NOMO-1 (cell line): ENCODE results near the gene SEMA6B.

ENCODE experiments used
- DNase-seq, 2 experiments: peaks; one replicate each; lab custom pipeline; 2025; ENCODE audit not compliant: unreplicated experiment in 2 of 2; lab: John Stamatoyannopoulos, UW

The SEMA6B gene

GRCh38 chr19:4512070-4512469, 47.4 kb downstream of the SEMA6B start:
- DNase-seq = no peak

- DNase-seq = no peak
These were observed 48.0 kb downstream of the SEMA6B start for GRCh38 chr19:4511300-4512054.

DNA sequence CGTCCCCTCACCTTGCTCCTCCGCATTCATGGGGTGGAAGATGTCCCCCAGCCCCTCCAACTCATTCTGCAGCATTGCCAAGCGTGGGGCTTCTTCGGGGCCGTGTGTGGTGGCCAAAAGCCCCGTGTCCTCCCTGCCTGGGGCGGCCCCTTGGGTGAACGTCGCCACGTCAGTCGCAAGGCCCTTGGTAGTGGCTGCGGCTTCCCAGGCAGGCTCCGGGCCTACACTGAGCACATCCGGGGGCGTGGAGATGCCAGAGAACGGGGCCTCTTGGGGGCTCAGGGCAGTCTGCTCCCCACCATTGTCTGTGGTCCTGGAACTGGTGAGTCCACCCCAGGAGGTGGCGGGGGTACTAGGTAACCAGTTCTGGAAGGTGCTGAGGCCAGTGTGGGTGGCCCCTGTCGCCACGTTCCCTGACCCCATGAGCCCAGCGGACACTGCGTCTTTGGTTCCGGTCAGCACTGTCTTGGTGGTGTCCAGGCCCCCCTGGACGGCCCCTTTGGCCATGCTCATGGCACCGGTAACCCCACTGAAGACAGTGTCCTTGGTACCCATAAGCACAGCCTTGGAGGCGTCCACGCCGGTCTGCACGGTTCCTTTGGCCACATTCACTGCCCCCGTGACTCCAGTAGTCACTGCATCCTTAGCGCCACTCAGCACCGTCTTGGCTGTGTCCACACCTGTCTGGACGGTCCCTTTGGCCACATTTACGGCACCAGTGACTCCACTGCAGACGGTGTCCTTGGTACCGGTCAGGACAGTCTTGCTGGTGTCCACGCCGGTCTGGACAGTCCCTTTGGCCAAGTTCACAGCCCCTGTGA, 48.8 kb downstream of the SEMA6B start:
- no peak for DNase-seq

GRCh38 chr19:4508698-4509097, 50.8 kb downstream of the SEMA6B start:
- no peak for DNase-seq

- DNase-seq = no peak
These were observed 51.7 kb downstream of the SEMA6B start for GRCh38 chr19:4507804-4508203.

GRCh38 chr19:4507150-4507452, 52.4 kb downstream of the SEMA6B start:
- DNase-seq = no peak

DNA sequence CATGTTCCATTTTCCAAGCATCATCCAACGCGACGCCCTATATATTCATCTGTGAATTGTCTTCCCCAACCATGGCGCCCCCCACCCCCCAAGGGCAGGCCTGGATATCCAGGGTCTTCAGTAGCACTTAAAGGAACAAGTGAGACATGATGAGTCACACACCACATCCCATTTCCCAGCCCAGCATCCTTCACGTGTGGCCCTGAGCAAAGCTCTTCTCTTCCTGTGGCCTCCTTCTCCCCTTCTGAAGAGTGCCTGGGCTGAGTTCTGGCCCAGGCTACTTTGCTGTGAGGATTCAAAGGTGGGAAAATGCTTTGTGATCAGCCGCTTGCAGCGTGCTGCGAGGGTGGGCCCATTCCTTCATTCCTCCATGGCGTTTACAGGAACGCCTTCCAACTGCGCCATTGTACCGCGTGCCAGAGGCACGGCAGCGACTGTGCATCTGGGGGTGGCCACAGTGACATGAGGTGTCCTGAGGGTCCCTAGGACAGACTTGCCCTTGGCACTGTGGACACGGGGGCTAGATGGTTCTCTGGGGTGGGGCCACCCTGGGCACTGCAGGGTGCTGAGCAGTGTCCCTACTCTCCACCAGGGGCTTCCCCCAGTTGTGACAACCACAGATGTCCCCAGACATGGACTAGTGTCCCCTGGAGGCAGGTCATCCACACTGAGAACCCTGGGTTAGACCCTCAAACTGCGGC, 52.9 kb downstream of the SEMA6B start:
- no peak for DNase-seq

- no peak for DNase-seq
These were observed 53.7 kb downstream of the SEMA6B start for GRCh38 chr19:4505570-4506448.

- DNase-seq = no peak
These were observed 54.5 kb downstream of the SEMA6B start for GRCh38 chr19:4504891-4505569.

DNA sequence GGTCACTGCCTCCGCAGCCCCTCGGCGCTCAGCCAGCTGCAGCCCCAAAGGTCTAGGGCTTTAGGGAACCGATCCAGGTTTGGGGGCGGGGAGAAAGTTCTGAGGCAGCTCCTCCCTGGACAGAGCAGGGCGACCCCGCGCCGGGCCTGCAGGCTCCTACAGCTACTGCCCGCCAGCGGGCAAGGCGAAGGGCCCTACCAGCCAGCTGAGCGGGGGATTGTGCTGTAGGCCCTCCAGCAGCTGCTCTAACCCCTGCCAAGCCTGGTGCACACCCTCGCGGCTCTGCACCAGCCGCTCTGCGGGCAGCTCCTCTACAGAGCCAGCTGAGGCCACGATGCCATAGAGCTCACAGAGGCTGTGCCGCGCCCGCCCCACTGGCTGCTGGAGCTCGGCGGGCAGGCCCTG, 55.2 kb downstream of the SEMA6B start:
- DNase-seq = no peak

- DNase-seq = no peak
These were observed 55.7 kb downstream of the SEMA6B start for GRCh38 chr19:4503825-4504170.

DNA sequence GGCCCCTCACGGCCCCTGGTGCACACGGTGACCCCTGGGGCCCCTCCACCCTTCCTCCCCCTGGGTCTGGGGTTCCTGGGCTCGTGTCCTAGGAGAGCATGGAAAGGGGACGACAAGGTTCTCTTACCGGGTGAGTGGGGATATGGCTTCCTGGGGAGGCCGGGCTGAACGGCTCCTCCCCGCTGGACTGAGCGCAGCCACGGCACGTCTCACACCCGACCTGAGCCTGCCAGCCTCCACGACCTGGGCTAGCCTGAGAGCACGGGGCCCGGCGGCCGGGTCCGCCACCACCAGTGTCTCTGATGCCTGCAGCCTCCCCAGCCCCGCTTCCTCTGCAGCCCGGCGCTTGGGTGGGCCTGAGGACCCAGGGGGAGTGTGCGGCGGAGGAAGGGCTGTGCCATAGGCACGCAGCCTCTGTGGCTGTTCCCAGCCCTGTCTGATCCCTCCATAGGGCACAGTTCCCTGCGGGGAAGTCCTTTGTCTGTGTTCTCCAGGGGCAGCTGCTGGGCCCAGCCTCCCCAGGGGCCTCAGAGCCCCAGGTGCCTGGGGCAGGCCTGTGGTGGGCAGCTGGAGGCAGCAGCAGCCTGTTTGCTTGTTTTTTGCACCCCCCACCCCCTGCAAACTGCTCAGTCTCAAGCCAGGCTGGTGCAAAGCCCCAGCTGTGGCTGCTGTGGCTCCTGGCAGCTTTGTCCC, 56.2 kb downstream of the SEMA6B start:
- DNase-seq = no peak

DNA sequence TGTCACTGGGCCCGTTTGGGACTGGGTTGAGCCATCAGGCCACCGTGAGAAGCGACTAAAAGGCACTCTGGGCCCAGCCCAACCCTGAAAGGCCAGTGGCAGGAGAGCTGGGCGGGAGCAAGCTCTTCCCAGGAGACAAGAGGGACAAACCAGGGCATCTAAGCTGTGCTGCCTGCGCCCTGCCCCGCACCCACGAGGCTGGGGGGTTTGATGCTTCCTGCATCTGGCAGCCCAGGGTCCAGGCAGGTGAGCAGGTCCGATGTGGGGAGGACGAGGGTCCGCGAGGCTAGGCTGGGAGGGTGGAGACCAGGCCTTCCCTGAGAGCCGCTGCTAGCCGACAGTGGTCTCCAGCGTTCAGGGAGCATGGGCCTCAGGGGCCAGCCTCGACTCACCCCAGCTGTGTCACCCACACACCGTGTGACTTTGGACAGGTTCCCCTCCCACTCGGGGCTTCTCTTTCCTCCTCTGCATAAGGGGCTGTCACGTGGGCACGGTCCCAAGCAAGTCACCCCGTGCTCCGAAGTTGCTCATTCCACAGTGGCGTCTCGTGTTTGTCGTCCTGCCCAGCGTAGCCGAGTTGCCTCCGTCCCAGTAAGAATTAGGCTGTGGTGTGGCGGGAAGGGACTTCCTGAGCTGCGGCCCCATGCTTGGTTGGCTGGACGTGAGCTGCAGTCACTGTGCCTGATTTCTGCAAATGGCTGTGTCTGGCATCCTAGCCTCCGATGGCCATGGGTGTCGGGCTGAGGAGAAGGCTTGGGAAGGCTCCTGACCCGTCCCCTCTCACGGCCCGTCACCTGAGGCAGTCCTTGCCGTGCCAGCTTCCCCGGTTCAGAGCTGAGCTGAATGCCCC, 57.0 kb downstream of the SEMA6B start:
- DNase-seq = no peak

DNA sequence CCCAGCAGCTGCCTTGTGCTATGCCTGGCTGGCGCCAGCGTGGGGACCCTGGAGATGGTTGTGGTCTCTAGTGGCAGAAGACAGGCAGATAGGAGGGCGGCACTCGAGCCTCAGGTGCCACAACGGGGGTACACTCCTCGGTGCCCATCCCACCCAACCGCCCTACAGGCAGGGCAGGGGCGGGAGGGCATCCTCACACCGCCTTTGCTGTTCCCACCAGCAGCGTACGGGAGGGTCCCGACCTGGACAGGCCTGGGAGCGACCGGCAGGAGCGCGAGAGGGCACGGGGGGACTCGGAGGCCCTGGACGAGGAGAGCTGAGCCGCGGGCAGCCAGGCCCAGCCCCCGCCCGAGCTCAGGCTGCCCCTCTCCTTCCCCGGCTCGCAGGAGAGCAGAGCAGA, 57.8 kb downstream of the SEMA6B start:
- no peak for DNase-seq

DNA sequence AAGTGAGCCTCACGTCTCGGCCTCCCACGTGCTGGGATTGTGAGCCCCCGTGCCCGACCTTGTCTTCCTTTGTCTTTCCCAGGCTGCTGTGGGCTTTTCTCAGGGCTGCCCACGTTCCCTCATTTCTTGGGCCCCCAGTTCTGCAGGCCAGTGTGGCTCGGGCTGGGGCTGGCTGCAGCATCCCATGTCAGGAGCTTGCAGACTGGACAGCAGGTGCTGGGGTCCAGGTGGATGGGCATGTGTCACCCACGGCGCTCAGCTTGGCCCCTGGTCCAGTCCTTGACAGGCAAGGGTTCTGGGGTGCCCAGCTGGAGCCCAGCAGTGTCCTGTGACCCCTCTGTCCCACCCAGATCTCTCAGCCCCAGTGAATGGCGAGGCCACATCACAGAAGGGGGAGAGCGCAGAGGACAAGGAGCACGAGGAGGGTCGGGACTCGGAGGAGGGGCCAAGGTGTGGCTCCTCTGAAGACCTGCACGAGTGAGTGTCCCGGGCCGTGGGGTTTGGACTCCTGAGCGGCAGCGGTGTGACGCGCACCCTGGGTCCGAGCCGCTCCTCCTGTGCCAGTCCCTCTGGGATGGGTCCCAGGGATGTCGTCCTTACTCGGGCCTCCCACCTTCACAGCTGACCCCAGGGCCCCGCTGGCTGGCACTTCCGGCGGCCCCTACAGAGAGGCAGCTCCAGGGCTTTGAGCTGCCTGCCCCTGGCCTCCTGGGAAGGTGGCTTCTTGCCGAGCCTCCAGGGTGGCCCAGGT, 58.5 kb downstream of the SEMA6B start:
- no peak for DNase-seq

GRCh38 chr19:4499855-4500254, 59.6 kb downstream of the SEMA6B start:
- DNase-seq = no peak

DNA sequence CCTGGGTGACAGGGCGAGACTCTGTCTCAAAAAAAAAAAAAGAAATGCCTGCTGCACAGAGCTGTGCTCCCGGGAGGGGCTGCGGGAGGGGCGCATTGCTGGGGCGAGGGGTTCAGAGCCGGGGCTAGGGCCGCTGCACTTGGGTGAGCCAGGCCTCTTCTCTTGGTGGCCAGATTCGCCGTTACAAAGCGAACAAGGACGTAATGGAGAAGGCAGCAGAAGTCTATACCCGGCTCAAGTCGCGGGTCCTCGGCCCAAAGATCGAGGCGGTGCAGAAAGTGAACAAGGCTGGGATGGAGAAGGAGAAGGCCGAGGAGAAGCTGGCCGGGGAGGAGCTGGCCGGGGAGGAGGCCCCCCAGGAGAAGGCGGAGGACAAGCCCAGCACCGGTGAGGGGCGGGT, 60.2 kb downstream of the SEMA6B start:
- no peak for DNase-seq

DNA sequence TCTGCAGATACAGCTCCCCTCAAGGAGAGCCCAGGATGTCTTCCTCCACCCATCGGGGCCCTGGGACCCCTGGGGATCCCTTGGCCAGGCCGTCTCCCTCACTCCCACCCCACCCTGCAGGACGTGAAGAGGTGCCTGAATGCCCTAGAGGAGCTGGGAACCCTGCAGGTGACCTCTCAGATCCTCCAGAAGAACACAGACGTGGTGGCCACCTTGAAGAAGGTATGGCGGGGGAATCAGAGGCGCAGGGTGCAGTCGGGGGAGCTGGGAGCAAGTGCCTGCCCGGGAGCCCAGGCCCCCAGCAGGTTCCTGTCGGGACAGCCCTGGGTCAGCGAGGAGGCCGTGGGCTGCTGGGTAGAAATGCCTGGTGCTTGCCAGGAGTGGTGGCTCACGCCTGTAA, 60.8 kb downstream of the SEMA6B start:
- DNase-seq = no peak
